ENCODE results near the gene LCN12. TPM values are rescaled to one million over a fixed set of nuclear protein-coding genes. Genes with fewer than 3 reads are reported as not detected.

The LCN12 gene
- total RNA-seq, 3 donors from 2014 or later = 1.8 to 5.6 TPM; not detected in 1

DNA sequence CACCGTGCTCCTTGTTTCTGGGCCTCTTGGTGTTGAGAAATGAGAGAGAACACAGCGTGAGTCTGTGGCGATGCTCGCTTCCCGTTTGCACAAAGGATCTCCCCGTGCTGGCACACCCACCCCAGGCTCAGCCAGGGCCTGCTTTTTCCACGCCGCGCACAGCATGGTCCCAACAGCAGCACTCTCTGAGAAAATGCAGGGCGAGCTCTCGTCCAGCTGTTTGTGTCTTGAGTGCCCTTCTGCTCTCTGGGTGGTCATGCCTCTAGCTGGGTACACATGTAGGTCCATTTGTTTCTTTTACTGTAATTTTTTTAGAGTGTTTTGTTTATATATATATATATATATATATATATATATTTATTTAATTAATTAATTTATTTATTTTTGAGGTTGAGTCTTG, 34.2 kb upstream of the LCN12 start:
- no peak overlapping the region for H3K27ac ChIP-seq
- H3K27me3 ChIP-seq = no peaks in the 10 kb centered on the region
- intact Hi-C loops (cut with DNase I; ENCODE audit: low total_unique reads) = no loop called here
- TF ChIP-seq POLR2A (IDR thresholded peaks at IDR 0.05) (no peak), POLR2AphosphoS5 (IDR thresholded peaks at IDR 0.05) (no peak), CTCF (IDR thresholded peaks at IDR 0.05) (no peak)
- no peak for DNase-seq (ENCODE audit: low spot score in 2 of 2)
- H3K4me3 ChIP-seq = no peak overlapping the region
- no peaks in the 10 kb centered on the region for H3K36me3 ChIP-seq
- no peaks in the 10 kb centered on the region for H3K4me1 ChIP-seq
- H3K9me3 ChIP-seq = no peaks in the 10 kb centered on the region

GRCh38 chr9:136920069-136920468, 32.0 kb upstream of the LCN12 start:
- no peaks in the 10 kb centered on the region for H3K27me3 ChIP-seq
- H3K4me3 ChIP-seq = no peak overlapping the region
- TF ChIP-seq POLR2AphosphoS5 (IDR thresholded peaks at IDR 0.05) = no peak
- no peak for TF ChIP-seq CTCF (IDR thresholded peaks at IDR 0.05)
- no peak for TF ChIP-seq POLR2A (IDR thresholded peaks at IDR 0.05)
- no peaks in the 10 kb centered on the region for H3K4me1 ChIP-seq
- H3K27ac ChIP-seq = no peak overlapping the region
- intact Hi-C loops (cut with DNase I; ENCODE audit: low total_unique reads) = no loop called here
- H3K9me3 ChIP-seq = no peaks in the 10 kb centered on the region
- no peak for DNase-seq (ENCODE audit: low spot score in 2 of 2)
- no peaks in the 10 kb centered on the region for H3K36me3 ChIP-seq

GRCh38 chr9:136920734-136921231, 31.3 kb upstream of the LCN12 start:
- no peaks in the 10 kb centered on the region for H3K4me1 ChIP-seq
- no peak overlapping the region for H3K4me3 ChIP-seq
- TF ChIP-seq POLR2A (IDR thresholded peaks at IDR 0.05) = no peak
- TF ChIP-seq POLR2AphosphoS5 (IDR thresholded peaks at IDR 0.05) = no peak
- no peak for TF ChIP-seq CTCF (IDR thresholded peaks at IDR 0.05)
- H3K36me3 ChIP-seq = no peaks in the 10 kb centered on the region
- H3K9me3 ChIP-seq = no peaks in the 10 kb centered on the region
- no peak overlapping the region for H3K27ac ChIP-seq
- intact Hi-C loops (cut with DNase I; ENCODE audit: low total_unique reads) = no loop called here
- no peaks in the 10 kb centered on the region for H3K27me3 ChIP-seq
- no peak for DNase-seq (ENCODE audit: low spot score in 2 of 2)

GRCh38 chr9:136921307-136921706, 30.8 kb upstream of the LCN12 start:
- Histone ChIP-seq H3K36me3 (no peaks in the 10 kb centered on the region), H3K9me3 (no peaks in the 10 kb centered on the region), H3K27ac (no peak overlapping the region), H3K4me3 (no peak overlapping the region), H3K27me3 (no peaks in the 10 kb centered on the region), H3K4me1 (no peaks in the 10 kb centered on the region)
- intact Hi-C loops (cut with DNase I; ENCODE audit: low total_unique reads) = no loop called here
- DNase-seq (ENCODE audit: low spot score in 2 of 2) = no peak
- TF ChIP-seq POLR2A (IDR thresholded peaks at IDR 0.05) (no peak), POLR2AphosphoS5 (IDR thresholded peaks at IDR 0.05) (no peak), CTCF (IDR thresholded peaks at IDR 0.05) (no peak)

DNA sequence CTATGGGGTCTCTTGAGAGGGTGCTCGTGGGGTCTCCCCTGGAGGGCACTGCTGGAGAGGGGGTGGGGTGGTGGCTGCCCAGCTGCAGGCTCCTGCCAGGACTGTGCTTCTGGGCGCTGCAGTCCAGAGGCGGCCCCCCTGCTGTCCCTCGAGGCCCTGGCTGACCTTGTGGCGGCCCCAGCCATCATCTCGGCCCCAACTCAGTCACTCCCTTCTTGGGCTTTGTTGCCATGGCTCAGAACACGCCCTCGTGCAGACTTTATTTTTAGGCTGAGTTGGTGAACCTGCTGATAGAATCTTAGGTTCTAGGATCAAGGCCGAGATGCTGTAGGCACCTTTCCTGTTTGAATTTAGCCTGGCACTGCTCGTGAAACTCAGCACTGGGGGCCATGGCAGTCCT, 30.4 kb upstream of the LCN12 start:
- no peaks in the 10 kb centered on the region for H3K36me3 ChIP-seq
- TF ChIP-seq POLR2A (IDR thresholded peaks at IDR 0.05) = no peak
- TF ChIP-seq CTCF (IDR thresholded peaks at IDR 0.05) = no peak
- no peak for TF ChIP-seq POLR2AphosphoS5 (IDR thresholded peaks at IDR 0.05)
- no peak for DNase-seq (ENCODE audit: low spot score in 2 of 2)
- H3K4me3 ChIP-seq = no peak overlapping the region
- no peaks in the 10 kb centered on the region for H3K27me3 ChIP-seq
- no peaks in the 10 kb centered on the region for H3K4me1 ChIP-seq
- no peak overlapping the region for H3K27ac ChIP-seq
- intact Hi-C loops (cut with DNase I; ENCODE audit: low total_unique reads) = no loop called here
- H3K9me3 ChIP-seq = no peaks in the 10 kb centered on the region
